GM08714 (cell line): ENCODE data around the gene FAM110A.
"Not testable (repeated sequence)": the region's sequence is repeated elsewhere in the genome, so short reads cannot be mapped to it uniquely, and the experiment has no call there.

Experiments used
- H3K4me3 ChIP-seq: fragments of 200-500 bp; sonication (Bioruptor generic); 2 replicates; pipeline ENCODE4 v1.5.1; 2014; ENCODE audit warnings: mild to moderate bottlenecking, low read length, inconsistent platforms
- ZNF274 ChIP-seq: IDR thresholded peaks from 2 replicates; pipeline ENCODE4 v1.6.1; 2012; ENCODE audit warnings: mild to moderate bottlenecking, low read depth, low read length

Gene FAM110A

GRCh38 chr20:844473-845225 lies 11.1 kb downstream of the FAM110A start:
- no peak for TF ChIP-seq ZNF274
- peak overlapping the region; percentile 36; the same call in 1 of the 2 replicates for H3K4me3 ChIP-seq

GRCh38 chr20:845226-845868 lies 11.8 kb downstream of the FAM110A start:
- no peak for TF ChIP-seq ZNF274

GRCh38 chr20:845941-846893 lies 12.7 kb downstream of the FAM110A start:
- no peak overlapping the region for H3K4me3 ChIP-seq
- TF ChIP-seq ZNF274, result no peak

More at GRCh38 chr20:845226-845868, 11.8 kb downstream of the FAM110A start:
- no peak overlapping the region; the same call in 1 of the 2 replicates for H3K4me3 ChIP-seq

- no peak for TF ChIP-seq ZNF274
- no peak overlapping the region for H3K4me3 ChIP-seq
Measured at GRCh38 chr20:846894-847278, 13.4 kb downstream of the FAM110A start.

- no peak overlapping the region for H3K4me3 ChIP-seq
- no peak for TF ChIP-seq ZNF274
Measured at GRCh38 chr20:848193-848592, 14.7 kb downstream of the FAM110A start.

- H3K4me3 ChIP-seq, result not testable (repeated sequence)
Measured at GRCh38 chr20:848731-849130, 15.2 kb downstream of the FAM110A start.

- TF ChIP-seq ZNF274, result no peak
- H3K4me3 ChIP-seq, result no peak overlapping the region
Measured at GRCh38 chr20:853406-853996, 20.0 kb downstream of the FAM110A start.

GRCh38 chr20:854601-855000 lies 21.1 kb downstream of the FAM110A start:
- H3K4me3 ChIP-seq, result no peak overlapping the region
- no peak for TF ChIP-seq ZNF274

GRCh38 chr20:855466-856360 lies 22.2 kb downstream of the FAM110A start:
- H3K4me3 ChIP-seq, result no peak overlapping the region

GRCh38 chr20:856361-856775 lies 22.9 kb downstream of the FAM110A start:
- no peak for TF ChIP-seq ZNF274
- no peak overlapping the region for H3K4me3 ChIP-seq

More at GRCh38 chr20:855466-856360, 22.2 kb downstream of the FAM110A start:
- no peak for TF ChIP-seq ZNF274

GRCh38 chr20:858011-858410 lies 24.5 kb downstream of the FAM110A start:
- TF ChIP-seq ZNF274, result no peak
- no peak overlapping the region for H3K4me3 ChIP-seq

- no peak for TF ChIP-seq ZNF274
- no peak overlapping the region for H3K4me3 ChIP-seq
Measured at GRCh38 chr20:859751-860231, 26.3 kb downstream of the FAM110A start.

- TF ChIP-seq ZNF274, result no peak
- no peak overlapping the region for H3K4me3 ChIP-seq
Measured at GRCh38 chr20:860891-861290, 27.4 kb downstream of the FAM110A start.
